ENCODE results near the gene BARHL2. TPM values are rescaled to one million over a fixed set of nuclear protein-coding genes. Genes with fewer than 3 reads are reported as not detected.

Gene BARHL2
- total RNA-seq, 1 experiment from 2014 or later, result not detected

DNA sequence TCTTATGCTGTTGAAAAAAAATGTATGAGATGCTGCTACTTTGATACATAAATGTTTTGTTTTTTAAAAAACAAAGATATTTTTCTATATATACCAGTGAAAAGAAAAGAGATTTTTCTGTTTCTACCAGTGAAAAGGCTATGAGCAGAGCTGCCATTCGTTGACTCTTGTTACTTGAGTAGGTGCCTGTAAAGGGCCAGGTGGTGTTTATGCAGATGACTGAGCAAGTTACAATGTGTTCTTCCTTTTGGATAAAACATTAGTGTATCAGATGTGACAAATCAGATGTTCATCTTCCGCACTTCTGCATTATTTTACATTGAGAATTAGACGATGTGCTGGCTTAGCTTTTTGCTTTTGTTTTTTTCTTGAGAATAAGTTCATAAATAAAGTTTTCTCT is 45.4 kb downstream of the BARHL2 start (continued):
- TF ChIP-seq ZNF317 (CRISPR knock-in tag; IDR thresholded peaks at IDR 0.05; ENCODE audit: borderline replicate concordance, low read depth), result no peak

DNA sequence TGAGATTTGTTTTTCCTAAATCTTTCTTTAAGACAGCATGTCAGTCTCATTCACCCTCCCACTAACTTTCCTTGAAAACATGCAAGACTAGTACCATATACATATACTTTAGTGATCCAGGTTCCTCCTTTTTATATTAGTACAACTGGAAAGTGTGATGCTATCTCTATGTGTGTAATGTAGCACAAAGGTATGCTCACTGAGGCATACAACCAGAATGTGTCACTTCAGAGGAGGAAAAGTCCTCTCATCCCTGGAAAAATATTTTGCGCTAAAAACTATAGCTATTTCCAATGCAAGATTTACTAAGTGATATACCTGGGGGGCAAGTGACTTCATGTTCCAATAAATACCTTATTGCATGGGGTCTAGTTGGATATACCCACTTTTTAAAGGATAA is 45.9 kb downstream of the BARHL2 start:
- H3K36me3 Mint-ChIP-seq, result peaks cover 11% of the 10 kb centered on the region
- no peak overlapping the region for H3K27ac Mint-ChIP-seq
- no peak for TF ChIP-seq NR1H2 (CRISPR knock-in tag; IDR thresholded peaks at IDR 0.05)
- TF ChIP-seq, protein P1, sequence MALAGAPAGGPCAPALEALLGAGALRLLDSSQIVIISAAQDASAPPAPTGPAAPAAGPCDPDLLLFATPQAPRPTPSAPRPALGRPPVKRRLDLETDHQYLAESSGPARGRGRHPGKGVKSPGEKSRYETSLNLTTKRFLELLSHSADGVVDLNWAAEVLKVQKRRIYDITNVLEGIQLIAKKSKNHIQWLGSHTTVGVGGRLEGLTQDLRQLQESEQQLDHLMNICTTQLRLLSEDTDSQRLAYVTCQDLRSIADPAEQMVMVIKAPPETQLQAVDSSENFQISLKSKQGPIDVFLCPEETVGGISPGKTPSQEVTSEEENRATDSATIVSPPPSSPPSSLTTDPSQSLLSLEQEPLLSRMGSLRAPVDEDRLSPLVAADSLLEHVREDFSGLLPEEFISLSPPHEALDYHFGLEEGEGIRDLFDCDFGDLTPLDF (CRISPR knock-in tag; IDR thresholded peaks at IDR 0.05), result no peak
- TF ChIP-seq, protein P2, sequence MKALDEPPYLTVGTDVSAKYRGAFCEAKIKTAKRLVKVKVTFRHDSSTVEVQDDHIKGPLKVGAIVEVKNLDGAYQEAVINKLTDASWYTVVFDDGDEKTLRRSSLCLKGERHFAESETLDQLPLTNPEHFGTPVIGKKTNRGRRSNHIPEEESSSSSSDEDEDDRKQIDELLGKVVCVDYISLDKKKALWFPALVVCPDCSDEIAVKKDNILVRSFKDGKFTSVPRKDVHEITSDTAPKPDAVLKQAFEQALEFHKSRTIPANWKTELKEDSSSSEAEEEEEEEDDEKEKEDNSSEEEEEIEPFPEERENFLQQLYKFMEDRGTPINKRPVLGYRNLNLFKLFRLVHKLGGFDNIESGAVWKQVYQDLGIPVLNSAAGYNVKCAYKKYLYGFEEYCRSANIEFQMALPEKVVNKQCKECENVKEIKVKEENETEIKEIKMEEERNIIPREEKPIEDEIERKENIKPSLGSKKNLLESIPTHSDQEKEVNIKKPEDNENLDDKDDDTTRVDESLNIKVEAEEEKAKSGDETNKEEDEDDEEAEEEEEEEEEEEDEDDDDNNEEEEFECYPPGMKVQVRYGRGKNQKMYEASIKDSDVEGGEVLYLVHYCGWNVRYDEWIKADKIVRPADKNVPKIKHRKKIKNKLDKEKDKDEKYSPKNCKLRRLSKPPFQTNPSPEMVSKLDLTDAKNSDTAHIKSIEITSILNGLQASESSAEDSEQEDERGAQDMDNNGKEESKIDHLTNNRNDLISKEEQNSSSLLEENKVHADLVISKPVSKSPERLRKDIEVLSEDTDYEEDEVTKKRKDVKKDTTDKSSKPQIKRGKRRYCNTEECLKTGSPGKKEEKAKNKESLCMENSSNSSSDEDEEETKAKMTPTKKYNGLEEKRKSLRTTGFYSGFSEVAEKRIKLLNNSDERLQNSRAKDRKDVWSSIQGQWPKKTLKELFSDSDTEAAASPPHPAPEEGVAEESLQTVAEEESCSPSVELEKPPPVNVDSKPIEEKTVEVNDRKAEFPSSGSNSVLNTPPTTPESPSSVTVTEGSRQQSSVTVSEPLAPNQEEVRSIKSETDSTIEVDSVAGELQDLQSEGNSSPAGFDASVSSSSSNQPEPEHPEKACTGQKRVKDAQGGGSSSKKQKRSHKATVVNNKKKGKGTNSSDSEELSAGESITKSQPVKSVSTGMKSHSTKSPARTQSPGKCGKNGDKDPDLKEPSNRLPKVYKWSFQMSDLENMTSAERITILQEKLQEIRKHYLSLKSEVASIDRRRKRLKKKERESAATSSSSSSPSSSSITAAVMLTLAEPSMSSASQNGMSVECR (CRISPR knock-in tag; IDR thresholded peaks at IDR 0.05; ENCODE audit: borderline replicate concordance), result no peak
- no peak for TF ChIP-seq FOXK1 (CRISPR knock-in tag; IDR thresholded peaks at IDR 0.05)
- no peak for TF ChIP-seq FOXJ3 (CRISPR knock-in tag; IDR thresholded peaks at IDR 0.05; ENCODE audit: borderline replicate concordance)
- TF ChIP-seq, protein P3, sequence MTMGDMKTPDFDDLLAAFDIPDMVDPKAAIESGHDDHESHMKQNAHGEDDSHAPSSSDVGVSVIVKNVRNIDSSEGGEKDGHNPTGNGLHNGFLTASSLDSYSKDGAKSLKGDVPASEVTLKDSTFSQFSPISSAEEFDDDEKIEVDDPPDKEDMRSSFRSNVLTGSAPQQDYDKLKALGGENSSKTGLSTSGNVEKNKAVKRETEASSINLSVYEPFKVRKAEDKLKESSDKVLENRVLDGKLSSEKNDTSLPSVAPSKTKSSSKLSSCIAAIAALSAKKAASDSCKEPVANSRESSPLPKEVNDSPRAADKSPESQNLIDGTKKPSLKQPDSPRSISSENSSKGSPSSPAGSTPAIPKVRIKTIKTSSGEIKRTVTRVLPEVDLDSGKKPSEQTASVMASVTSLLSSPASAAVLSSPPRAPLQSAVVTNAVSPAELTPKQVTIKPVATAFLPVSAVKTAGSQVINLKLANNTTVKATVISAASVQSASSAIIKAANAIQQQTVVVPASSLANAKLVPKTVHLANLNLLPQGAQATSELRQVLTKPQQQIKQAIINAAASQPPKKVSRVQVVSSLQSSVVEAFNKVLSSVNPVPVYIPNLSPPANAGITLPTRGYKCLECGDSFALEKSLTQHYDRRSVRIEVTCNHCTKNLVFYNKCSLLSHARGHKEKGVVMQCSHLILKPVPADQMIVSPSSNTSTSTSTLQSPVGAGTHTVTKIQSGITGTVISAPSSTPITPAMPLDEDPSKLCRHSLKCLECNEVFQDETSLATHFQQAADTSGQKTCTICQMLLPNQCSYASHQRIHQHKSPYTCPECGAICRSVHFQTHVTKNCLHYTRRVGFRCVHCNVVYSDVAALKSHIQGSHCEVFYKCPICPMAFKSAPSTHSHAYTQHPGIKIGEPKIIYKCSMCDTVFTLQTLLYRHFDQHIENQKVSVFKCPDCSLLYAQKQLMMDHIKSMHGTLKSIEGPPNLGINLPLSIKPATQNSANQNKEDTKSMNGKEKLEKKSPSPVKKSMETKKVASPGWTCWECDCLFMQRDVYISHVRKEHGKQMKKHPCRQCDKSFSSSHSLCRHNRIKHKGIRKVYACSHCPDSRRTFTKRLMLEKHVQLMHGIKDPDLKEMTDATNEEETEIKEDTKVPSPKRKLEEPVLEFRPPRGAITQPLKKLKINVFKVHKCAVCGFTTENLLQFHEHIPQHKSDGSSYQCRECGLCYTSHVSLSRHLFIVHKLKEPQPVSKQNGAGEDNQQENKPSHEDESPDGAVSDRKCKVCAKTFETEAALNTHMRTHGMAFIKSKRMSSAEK (CRISPR knock-in tag; IDR thresholded peaks at IDR 0.05; ENCODE audit: borderline replicate concordance), result no peak
- TF ChIP-seq NR2C2 (CRISPR knock-in tag; IDR thresholded peaks at IDR 0.05), result no peak
- TF ChIP-seq ESRRA (CRISPR knock-in tag; IDR thresholded peaks at IDR 0.05; ENCODE audit: borderline replicate concordance), result no peak
- no peak for TF ChIP-seq SOX15 (CRISPR knock-in tag; IDR thresholded peaks at IDR 0.05)
- TF ChIP-seq EMX1 (CRISPR knock-in tag; IDR thresholded peaks at IDR 0.05), result no peak
- TF ChIP-seq MAX (CRISPR knock-in tag; IDR thresholded peaks at IDR 0.05), result no peak
- no peak for TF ChIP-seq NFATC4 (CRISPR knock-in tag; IDR thresholded peaks at IDR 0.05)
- TF ChIP-seq, protein P4, sequence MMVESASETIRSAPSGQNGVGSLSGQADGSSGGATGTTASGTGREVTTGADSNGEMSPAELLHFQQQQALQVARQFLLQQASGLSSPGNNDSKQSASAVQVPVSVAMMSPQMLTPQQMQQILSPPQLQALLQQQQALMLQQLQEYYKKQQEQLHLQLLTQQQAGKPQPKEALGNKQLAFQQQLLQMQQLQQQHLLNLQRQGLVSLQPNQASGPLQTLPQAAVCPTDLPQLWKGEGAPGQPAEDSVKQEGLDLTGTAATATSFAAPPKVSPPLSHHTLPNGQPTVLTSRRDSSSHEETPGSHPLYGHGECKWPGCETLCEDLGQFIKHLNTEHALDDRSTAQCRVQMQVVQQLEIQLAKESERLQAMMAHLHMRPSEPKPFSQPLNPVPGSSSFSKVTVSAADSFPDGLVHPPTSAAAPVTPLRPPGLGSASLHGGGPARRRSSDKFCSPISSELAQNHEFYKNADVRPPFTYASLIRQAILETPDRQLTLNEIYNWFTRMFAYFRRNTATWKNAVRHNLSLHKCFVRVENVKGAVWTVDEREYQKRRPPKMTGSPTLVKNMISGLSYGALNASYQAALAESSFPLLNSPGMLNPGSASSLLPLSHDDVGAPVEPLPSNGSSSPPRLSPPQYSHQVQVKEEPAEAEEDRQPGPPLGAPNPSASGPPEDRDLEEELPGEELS (CRISPR knock-in tag; IDR thresholded peaks at IDR 0.05), result no peak
- no peak for TF ChIP-seq GRHL2 (CRISPR knock-in tag; IDR thresholded peaks at IDR 0.05; ENCODE audit: insufficient replicate concordance, severe bottlenecking)
- no peak for TF ChIP-seq CREB1 (CRISPR knock-in tag; IDR thresholded peaks at IDR 0.05)
- ATAC-seq (no peak), DNase-seq (ENCODE audit: low spot score) (no peak)
- CTCF ChIA-PET, result interaction anchor here (0.9 to 1.2 kb wide), 2 partner anchors 79 to 92 kb away, joined by 3 to 4 read pairs; no protein-coding TSS in a partner anchor
- H3K9me3 Mint-ChIP-seq, result peaks cover 24% of the 10 kb centered on the region
- H3K27me3 Mint-ChIP-seq (ENCODE audit: low read depth), result no peaks in the 10 kb centered on the region; the same call in 1 of the 2 replicates
- POLR2A ChIA-PET, result interaction anchor here (0.6 kb wide), 1 partner anchor 392 kb away, joined by 3 read pairs; no protein-coding TSS in a partner anchor
- no peaks in the 10 kb centered on the region for H3K4me1 Mint-ChIP-seq
- no peak overlapping the region for H3K4me3 Mint-ChIP-seq
